ENCODE data around the gene PLAGL1.
A peak's percentile ranks its signal among the peaks of the same experiment; 100 is the strongest.

PLAGL1 gene

GRCh38 chr6:143965503-143966171 lies 42.4 kb downstream of the PLAGL1 start:
- DNase-seq: no peak

GRCh38 chr6:143964674-143965081 lies 43.4 kb downstream of the PLAGL1 start:
- DNase-seq: no peak

- DNase-seq: no peak
Measured at GRCh38 chr6:143963158-143963919, 44.7 kb downstream of the PLAGL1 start.

GRCh38 chr6:143961886-143962878 lies 45.9 kb downstream of the PLAGL1 start:
- peak; percentile 53 for DNase-seq

GRCh38 chr6:143961066-143961465 lies 47.0 kb downstream of the PLAGL1 start:
- DNase-seq: no peak

- DNase-seq: no peak
Measured at GRCh38 chr6:143959927-143960326, 48.1 kb downstream of the PLAGL1 start.

- peak; percentile 68 for DNase-seq
Measured at GRCh38 chr6:143958839-143959399, 49.1 kb downstream of the PLAGL1 start.

- no peak for DNase-seq
Measured at GRCh38 chr6:143957679-143958274, 50.3 kb downstream of the PLAGL1 start.

- no peak for DNase-seq
Measured at GRCh38 chr6:143955971-143956370, 52.1 kb downstream of the PLAGL1 start.

- no peak for DNase-seq
Measured at GRCh38 chr6:143953922-143954321, 54.1 kb downstream of the PLAGL1 start.

GRCh38 chr6:143952947-143953701 lies 54.9 kb downstream of the PLAGL1 start:
- DNase-seq: no peak

- DNase-seq: no peak
Measured at GRCh38 chr6:143952060-143952778, 55.8 kb downstream of the PLAGL1 start.

- no peak for DNase-seq
Measured at GRCh38 chr6:143950875-143951274, 57.2 kb downstream of the PLAGL1 start.

- DNase-seq: no peak
Measured at GRCh38 chr6:143949962-143950361, 58.1 kb downstream of the PLAGL1 start.

- no peak for DNase-seq
Measured at GRCh38 chr6:143949535-143949934, 58.5 kb downstream of the PLAGL1 start.

- no peak for DNase-seq
Measured at GRCh38 chr6:143948208-143948607, 59.9 kb downstream of the PLAGL1 start.

- peak; percentile 59 for DNase-seq
Measured at GRCh38 chr6:143941852-143942627, 66.0 kb downstream of the PLAGL1 start.

GRCh38 chr6:143940011-143940597 lies 68.0 kb downstream of the PLAGL1 start:
- no peak for DNase-seq

- no peak for DNase-seq
Measured at GRCh38 chr6:143939364-143939763, 68.7 kb downstream of the PLAGL1 start.

GRCh38 chr6:143937668-143937970 lies 70.4 kb downstream of the PLAGL1 start:
- no peak for DNase-seq

Measured in retina (tissue), 1 donor.